GM21423 (cell line): Measurements from ENCODE around the gene MCM10.
"Not testable (repeated sequence)": the region's sequence is repeated elsewhere in the genome, so short reads cannot be mapped to it uniquely, and the experiment has no call there.

Experiments
- ATAC-seq: cut with Tn5 transposase; IDR thresholded peaks from one replicate; pipeline ENCODE4 v1.9.1; 2021; ENCODE audit warnings: mild to moderate bottlenecking, moderate library complexity; ENCODE audit not compliant: unreplicated experiment

Gene MCM10

DNA sequence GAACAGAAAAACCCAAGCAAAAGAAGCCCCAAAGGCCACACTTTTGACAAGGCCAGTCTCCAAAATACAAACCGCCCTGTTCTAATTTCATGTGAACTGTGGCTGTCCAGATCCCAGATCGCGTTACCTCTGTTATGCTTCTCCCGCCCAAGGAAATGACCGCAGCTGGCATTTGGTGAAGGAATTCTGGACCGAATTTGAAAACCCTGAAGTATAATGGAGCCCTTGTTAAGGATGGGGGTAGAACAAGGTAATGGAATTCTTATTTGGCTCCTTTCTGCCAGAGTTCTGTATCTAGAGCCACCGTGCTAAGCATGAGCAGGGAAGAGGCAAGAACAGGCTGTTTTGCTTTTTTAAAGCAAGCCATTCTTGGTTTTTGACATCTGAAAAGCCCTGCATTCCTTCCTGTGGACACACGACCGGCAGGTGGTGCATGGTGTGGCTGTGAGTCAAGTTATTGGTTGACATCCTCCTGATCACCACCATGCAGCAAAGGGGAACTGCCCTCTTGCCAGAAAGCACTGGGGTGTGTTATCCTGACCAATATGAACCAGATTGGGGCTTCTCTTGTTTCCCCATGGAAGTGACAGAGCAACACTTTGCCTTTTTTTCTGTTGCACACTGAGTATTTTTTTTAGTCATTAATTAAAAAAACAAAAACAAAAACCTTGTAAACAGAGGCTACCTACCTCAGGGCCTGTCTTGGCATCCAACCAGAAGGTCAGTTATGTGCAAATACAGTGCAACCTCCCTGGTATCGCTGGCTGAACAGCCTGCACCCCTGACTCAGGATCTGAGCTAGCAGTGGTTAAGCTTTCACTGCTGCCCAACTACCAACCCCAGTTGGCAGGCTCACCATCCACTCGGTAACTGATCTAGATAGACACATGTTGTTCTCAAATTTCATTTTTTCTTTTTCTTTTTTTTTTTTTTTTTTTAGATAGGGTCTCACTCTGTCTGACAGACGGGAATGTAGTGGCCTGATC is 58.6 kb downstream of the MCM10 start:
- no peak for ATAC-seq

DNA sequence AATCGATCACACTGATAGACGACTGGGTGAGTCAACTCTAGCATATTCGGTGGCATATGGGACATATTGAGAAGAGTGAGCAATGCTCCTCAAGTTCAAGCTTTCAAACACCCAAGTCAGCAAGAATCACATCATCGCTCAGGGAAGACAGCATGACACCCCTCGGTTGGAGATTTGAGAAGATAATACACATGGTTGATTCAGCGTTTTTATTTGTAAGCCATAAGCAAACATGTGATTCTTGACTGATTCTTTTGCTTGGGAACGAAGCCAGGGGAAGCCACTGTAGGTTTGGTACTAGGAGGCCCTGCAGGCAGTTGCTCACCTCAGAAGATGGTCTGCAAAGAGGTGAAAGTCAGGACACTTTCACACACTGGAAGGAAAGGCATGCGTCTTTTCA is 60.2 kb downstream of the MCM10 start:
- no peak for ATAC-seq

DNA sequence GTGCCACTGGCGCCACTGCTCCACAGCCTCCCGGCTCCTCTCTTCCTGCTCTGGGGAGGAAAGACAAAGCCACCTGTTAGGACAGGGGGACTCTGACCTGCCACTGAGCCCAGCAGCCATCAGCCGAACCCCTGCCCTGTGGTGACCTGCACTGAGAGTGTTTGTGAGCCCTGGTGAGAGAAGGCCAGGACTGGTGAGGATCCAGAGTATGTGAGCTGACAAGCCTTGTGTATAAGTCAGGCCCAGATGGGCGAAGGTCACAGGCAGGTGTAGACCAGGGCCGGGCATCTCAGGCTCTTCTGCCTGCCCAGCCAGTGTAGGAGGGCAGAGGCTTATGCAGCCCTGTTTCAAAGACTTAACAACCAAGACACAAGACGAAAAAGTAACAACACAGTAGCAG is 60.8 kb downstream of the MCM10 start:
- no peak for ATAC-seq

DNA sequence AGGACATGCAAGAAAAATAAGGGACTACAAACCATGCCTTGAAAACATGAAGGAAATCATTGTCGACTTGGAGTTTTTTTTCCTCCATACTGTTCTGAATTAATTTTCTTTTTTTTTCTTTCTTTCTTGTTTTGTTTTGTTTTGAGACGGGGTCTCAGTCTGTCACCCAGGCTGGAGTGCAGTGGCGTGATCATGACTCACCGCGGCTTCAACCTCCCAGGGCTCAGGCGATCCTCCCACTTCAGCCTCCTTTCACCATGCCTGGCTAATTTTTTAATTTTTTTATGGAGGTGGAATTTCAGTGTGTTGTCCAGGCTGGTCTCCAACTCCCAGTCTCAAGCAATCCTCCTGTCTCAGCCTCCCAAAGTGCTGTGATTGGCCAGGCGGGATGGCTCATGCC is 61.2 kb downstream of the MCM10 start:
- ATAC-seq: no peak

DNA sequence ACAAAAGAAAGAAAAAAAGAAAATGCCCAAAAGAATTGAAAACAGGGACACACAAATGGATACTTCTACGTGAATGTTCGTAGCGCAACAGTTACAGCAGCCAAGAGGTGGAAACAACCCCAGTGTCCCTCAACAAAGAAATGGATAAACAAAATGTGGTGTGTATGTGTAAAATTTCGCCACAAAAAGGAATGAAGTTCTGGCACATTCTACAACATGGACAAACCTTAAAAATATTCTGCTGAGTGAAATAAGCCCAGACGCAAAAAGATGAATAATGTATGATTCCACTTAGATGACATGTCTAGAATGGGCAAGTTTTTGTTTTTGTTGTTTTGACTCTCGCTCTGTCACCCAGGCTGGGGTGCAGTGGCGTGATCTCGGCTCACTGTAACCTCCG is 61.9 kb downstream of the MCM10 start:
- ATAC-seq: no peak

DNA sequence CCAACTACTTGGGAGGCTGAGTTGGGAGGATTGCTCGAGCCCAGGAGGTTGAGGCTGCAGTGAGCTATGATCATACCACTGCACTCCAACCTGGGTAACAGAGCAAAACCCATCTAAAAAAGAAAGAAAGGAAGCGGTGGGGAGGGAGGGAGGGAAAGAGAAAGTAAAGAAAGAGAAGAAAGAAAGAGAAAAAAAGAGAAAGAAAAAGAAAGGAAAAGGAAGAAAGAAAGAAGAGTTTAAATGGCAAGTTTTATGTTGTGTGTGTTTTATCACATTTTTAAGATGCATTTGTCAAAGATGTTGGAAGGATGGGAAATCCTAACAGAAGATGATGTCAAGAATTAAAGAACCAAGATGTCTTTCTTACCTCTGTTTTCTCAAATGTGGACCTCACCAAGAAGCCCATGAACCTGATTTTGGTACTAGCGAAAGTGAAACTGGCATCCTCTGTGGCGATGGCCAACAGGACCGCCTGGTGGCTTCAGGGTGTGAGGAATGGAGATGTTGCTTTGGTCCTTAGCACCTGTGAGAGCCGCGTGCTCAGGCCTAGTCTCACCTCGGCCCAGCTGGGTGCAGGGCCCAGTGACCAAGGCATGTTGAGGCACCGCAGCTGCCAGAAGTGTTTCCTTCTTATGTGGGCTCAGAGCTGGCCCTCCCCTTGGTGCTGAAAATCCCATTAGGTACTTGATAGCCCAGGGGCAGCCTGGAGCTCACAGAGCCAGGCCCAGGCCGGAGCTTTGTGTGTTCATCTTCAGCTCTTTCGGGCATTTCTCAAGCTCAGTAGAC is 63.0 kb downstream of the MCM10 start:
- no peak for ATAC-seq

DNA sequence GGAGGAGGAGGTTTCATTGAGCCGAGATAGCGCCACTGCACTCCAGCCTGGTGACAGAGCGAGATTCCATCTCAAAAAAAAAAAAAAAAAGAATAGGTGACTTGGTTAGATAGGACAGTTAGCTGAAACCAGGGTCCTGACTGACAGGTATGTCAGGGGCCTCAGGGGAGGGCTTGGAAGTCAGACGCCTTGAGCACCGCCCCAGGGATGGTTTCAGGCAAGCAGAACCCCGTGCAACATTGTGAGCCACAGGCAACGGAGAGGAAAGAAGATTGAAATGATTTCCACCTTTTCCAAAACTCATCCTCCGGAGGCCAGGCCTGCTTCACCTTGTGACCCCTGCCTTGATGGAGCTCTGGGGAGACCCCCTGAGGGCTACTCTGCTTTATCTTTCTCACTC is 64.2 kb downstream of the MCM10 start:
- ATAC-seq: no peak

DNA sequence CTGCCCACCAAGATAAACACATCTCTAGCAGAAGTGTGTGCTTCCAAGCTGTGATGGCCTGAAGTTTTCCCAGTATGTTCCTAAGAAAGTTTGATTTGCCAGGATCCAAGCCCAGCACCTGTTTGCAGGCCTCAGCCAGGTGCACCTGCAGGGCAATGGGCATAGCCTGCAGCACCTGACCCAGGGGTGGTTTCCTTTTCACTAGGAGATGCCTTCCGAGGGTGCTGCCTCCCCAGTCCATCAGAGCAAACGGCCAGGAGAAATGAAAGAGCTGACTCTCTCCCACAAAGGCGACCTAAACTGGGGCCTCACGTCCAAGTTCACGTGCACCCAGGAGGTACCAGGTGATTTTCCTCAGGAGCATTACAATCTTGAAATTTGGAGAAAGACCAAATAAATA is 65.7 kb downstream of the MCM10 start:
- no peak for ATAC-seq

DNA sequence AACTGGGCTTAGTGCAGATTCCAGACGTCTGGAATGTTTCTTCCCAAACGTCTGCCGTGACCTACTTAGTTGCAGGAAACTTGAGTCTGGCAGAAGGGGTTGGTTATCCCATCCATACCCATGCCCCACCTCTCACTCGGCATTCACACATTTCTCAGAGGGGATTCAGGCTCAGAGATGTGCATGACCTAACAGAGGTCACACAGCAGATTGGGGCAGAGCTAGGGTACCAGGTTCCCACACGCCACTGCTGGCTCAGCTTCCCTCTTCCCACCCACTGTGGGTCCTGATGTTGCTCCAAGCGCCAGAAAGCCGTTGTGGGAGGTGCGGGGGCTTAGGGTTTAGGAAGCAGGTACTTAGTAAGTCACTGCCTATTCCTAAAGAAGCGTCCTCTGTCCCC is 69.8 kb downstream of the MCM10 start:
- no peak for ATAC-seq

DNA sequence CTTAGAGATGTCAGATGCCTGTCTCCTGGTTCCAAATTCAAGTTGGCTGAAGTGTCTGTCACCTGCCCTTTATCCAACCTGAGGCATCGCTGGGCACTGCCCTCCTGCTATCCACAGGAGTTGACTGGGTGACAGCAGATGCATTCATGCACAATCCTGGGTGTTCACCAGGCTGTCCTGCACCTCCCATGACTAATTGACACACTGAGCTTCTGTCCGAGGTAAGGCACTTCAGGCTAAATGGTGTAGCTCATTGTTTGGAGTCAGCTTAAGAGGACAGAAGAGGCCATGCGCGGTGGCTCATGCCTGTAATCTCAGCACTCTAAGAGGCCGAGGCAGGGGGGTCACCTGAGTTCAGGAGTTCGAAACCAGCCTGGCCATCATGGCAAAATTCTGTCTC is 70.5 kb downstream of the MCM10 start:
- ATAC-seq: no peak

DNA sequence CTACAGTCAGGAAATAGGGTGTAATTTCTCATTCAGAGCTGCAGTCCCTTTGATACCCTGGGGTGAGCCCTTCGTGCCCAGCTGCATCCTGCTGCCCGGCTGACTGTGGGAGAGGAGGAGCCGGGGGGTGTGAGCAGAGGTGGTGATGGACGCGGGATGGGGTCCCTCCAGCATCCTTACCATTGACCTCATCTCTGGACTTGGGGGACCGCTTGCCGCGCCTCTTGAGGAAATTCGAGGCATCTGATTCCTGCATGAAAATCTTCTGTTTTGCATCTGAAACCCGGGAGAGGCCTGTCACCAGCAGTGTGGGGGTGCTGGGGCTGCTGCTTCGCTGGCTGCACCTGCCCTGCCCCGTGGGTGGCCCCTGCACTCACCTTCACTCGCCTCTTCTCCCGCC is 72.0 kb downstream of the MCM10 start:
- no peak for ATAC-seq

DNA sequence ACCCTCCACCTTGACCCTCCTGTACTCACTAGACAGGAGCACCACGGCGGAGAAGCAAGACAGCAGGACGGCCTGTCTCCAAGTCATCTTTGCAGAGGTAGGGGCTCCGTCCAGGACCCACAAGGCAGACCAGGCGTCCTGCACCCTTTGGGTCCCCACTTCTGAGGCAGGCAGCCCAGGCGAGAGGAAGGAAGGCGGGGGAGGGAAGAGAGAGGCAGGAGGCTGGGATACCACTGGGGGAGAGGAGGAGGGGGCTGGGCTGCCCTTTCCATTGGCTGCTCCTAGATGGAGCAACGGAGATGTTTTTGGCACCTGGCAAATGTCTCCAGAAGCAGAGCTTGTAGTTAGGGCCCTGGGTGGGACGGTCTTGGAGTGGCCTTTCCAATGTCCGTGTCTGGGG is 72.8 kb downstream of the MCM10 start, which contains the start of gene UCMA:
Gene UCMA (minus strand): TSS at position 203 of the 400 bp plus-strand sequence. CDS start 116 bp downstream, at position 87.
- ATAC-seq: no peak

DNA sequence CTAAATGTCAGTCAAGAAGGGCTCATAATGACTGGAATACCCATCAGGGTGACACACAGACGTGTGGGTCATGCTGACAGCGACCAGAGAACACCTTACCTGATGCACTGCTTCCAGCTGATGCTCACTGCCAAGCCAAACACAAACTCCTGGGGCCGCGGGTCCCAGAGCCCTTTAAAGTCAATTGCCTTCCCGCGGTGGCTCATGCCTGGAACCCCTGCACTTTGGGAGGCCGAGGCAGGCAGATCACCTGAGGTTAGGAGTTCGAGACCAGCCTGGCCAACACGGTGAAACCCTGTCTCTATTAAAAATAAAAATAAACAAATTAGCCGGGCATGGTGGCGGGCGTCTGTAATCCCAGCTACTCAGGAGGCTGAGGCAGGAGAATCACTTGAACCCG is 73.4 kb downstream of the MCM10 start:
- ATAC-seq: not testable (repeated sequence)

DNA sequence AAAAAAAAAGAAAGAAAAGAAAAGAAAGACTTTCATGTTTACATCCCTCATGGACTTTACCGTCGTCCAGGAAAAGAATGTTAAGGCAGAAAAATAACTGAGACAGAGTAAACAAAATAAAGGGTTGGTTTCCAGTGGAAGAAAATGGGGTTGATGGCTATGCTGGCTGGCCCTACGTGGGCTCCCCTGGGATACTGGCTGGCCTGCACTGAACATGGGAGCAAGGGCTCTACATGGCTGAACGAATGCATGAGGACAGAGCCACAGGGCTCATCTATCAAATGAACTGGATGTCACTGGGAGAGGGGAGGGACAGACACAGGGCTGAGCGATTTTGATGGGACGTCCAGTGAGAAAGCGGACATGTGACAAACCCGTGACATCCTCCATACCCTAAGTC is 75.3 kb downstream of the MCM10 start:
- ATAC-seq: no peak

DNA sequence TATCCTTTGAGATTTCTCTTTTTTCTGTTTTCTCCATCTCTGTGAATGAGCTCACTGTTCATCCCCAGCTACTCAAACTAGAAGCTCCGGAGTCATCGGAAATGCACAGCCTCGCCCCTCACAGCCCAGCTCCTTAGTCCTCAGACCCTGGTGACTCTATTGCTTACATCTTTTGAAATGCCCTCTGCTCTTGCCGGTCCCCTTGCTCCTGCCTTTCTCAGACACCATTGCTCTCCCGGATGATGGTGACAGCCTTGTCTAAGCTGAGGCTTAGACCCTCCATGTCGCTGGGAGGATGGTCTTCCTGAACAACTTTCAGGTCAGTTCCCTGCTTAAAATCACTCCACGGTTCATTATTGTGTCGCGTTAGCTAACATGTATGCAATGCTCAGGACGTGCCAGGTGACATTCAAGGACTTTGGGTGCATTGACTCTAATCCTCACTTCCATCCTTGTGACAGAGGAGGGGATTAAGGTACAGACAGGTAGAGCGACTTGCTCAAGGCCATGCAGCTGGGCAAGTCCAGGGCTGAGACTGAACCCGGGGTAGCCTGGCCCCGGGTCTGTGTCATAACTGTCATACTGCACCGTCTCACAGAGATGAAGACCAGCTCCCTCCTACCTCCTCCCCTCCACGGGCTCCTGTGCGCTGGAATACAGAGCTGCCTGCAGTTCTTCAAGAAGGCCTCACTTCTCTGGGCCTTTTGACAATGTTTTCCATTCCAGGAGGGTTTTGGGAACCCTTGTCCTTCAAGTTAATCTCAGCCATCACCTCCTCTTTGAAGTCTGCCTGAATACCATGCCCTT is 77.1 kb downstream of the MCM10 start:
- no peak for ATAC-seq

DNA sequence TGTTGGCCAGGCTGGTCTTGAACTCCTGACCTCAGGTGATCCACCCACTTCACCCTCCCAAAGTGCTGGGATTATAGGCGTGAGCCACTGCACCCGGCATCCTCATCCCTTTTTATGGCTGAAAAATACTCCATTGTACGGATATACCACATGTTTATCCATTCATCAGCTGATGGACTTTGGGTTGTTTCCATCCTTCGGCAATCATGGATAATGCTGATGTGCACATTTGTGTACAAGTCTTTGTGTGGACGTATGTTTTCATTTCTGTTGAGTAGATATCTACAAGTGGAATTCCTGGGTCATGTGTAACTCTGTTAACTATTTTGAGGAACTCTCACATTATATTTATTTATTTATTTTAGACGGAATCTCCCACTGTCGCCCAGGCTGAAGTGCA is 78.6 kb downstream of the MCM10 start:
- no peak for ATAC-seq

DNA sequence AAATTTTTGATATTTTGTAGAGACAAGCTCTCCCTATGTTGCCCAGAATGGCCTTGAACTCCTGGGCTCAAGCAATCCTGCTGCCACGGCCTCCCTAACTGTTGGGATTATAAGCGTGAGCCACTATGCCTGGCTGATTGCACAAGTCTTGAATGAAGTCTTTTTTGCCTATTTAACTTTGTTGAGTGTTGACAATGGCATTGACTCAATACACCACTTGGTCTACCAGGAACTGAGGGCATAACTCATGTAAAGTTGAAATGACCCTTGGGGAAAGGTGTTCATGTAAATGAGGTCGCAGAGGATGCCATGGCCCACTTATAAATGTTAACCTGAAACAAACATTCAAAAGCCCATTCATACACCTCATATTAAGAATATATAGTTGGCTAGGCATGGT is 80.3 kb downstream of the MCM10 start:
- ATAC-seq: no peak

DNA sequence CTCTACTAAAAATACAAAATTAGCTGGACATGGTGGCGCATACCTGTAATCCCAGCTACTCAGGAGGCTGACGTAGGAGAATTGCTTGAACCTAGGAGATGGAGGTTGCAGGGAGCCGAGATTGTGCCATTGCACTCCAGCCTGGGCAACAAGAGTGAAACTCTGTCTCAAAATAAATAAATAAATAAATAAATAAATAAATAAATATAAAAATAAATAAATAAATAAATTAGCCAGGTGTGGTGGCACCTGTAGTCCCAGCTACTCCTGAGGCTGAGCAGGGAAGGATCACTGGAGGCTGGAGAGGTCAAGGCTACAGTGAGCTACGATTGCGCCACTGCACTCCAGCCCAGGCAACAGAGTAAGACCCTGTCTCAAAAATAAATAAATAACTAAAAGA is 80.9 kb downstream of the MCM10 start:
- ATAC-seq: not testable (repeated sequence)

DNA sequence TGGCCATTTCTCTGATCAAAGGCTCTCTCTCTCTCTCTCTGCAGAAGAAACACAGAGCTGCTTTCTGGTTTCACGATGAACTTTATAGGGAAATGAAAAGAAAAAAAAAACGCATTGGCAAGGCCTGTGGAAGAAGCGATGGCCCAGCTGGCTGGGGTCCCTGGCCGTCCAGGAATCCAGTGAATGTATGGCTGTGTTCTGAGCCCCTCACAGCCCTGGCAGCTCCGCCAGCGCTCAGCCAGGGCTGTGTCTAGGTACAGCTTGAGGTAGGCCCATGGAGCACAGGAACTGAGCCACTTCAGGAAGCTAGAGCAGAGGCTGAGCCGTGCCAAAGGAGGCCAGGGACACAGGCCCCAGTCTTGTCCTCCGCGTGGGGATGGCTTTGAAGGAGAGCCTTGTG is 85.9 kb downstream of the MCM10 start:
- no peak for ATAC-seq

DNA sequence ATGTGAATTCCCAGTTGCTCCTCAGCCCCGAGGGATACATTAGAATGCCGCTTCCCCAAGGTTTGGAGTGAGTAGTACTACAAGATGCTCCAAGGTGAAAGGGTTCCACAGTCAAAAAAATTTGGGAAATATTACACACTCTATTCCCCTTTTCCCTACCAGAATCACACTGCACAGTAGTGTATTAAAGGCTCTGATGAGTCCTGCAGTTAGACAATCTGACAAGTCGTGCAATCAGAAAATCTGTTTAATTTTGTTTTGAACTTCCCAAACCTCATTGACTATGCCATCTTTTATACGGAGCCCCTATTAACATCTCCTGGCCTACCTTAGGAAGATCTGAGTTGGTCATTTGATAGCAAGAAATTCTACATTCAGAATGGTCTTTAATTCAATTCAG is 86.4 kb downstream of the MCM10 start:
- no peak for ATAC-seq

DNA sequence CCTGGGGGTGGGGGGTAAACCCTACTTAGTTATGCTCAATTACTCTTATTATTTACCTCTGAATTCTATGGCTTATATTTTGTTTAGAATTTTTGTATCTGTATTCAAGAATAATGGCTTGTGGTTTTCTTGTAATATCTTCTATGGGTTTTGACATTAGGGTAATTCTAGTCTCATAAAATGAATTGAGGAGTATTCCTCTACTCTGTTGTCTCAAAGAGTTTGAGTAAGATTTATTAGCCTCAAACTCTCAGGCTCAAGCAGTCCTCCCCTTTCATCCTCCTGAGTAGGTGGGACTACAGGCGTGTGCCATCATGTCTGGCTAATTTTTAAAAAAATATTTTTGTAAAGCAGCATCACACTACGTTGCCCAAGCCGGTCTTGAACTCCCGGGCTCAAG is 92.4 kb downstream of the MCM10 start:
- ATAC-seq: no peak
